Tibial nerve (tissue), 4 donors: ENCODE data around the gene CLPTM1. TPM values are rescaled to one million over a fixed set of nuclear protein-coding genes. Genes with fewer than 3 reads are reported as not detected.
A peak's percentile ranks its signal among the peaks of the same experiment; 100 is the strongest.
"Not testable (repeated sequence)": the region's sequence is repeated elsewhere in the genome, so short reads cannot be mapped to it uniquely, and the experiment has no call there.

Experiments used
- DNase-seq, 2 donors: peaks; one replicate each; pipeline ENCODE4 v3.0.0-alpha.2; 2019; ENCODE audit warnings: low spot score in 2 of 2
- H3K27ac ChIP-seq, 4 donors: fragments of 200-600 bp; sonication (generic) in 3 of 4; one replicate each; pipeline ENCODE4 v1.5.1; 2017 to 2019; ENCODE audit warnings: mild to moderate bottlenecking in 1 of 4
- H3K27me3 ChIP-seq, 2 donors: fragments of 200-600 bp; sonication (generic) in 1 of 2; one replicate each; pipeline versions ENCODE4 v1.5.1 to v1.6.0; 2017 to 2019
- H3K36me3 ChIP-seq, 3 donors: fragments of 200-600 bp; sonication (generic); one replicate each; pipeline ENCODE4 v1.5.1; 2018 to 2019
- H3K4me1 ChIP-seq, 4 donors: fragments of 200-600 bp; sonication (generic) in 3 of 4; one replicate each; pipeline ENCODE4 v1.5.1; 2017 to 2019
- H3K4me3 ChIP-seq, 4 donors: fragments of 200-600 bp; sonication (generic) in 3 of 4; one replicate each; pipeline ENCODE4 v1.5.1; 2017 to 2019; ENCODE audit warnings: mild to moderate bottlenecking in 1 of 4, moderate library complexity in 1 of 4
- H3K9me3 ChIP-seq, 4 donors: fragments of 200-600 bp; sonication (generic) in 3 of 4; one replicate each; pipeline ENCODE4 v1.5.1; 2017 to 2019
- CTCF ChIP-seq, 5 experiments: fragments of 200-600 bp in 3 of 5; fragments of 450-650 bp in 2 of 5; sonication (generic) in 3 of 5; IDR thresholded peaks; one replicate each; pipeline ENCODE4 v1.5.1; 2016 to 2019; ENCODE audit warnings: antibody characterized with exemption in 5 of 5, mild to moderate bottlenecking in 3 of 5, moderate library complexity in 2 of 5
- EP300 ChIP-seq, 2 donors: sonication (generic); formaldehyde crosslinking; IDR thresholded peaks; one replicate each; pipeline ENCODE4 v1.6.1; 2017; ENCODE audit warnings: antibody characterized with exemption in 2 of 2, mild to moderate bottlenecking in 1 of 2
- POLR2A ChIP-seq, 2 donors: fragments of 450-650 bp; IDR thresholded peaks; one replicate each; pipeline ENCODE4 v1.6.1; 2017; ENCODE audit warnings: antibody characterized with exemption in 2 of 2, mild to moderate bottlenecking in 2 of 2, moderate library complexity in 2 of 2
- WGBS, 2 donors: methylation state at CpG; one replicate each; pipeline ENCODE4 v1.1.5; 2018; 5-methylcytosine and 5-hydroxymethylcytosine counted together
- total RNA-seq, 4 donors: library from RNA; depleted of rRNA; stranded (reverse); fragments of >200 nt; gene quantifications; one replicate each; pipeline ENCODE4 v1.1.0, GENCODE V29; 2016

The CLPTM1 gene
- total RNA-seq, 4 donors from 2014 or later: 52.3 to 89.4 (median 74.5) TPM

DNA sequence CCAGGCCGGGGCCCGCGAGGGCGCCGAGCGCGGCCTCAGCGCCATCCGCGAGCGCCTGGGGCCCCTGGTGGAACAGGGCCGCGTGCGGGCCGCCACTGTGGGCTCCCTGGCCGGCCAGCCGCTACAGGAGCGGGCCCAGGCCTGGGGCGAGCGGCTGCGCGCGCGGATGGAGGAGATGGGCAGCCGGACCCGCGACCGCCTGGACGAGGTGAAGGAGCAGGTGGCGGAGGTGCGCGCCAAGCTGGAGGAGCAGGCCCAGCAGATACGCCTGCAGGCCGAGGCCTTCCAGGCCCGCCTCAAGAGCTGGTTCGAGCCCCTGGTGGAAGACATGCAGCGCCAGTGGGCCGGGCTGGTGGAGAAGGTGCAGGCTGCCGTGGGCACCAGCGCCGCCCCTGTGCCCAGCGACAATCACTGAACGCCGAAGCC is 46.3 kb upstream of the CLPTM1 start:
- Histone ChIP-seq H3K4me1 (peaks cover 0 to 52% (median 22%) of the 10 kb centered on the region in 4 donors), H3K27ac (no peak overlapping the region), H3K27me3 (peaks cover 0 to 24% of the 10 kb centered on the region in 2 donors), H3K4me3 (no peak overlapping the region), H3K9me3 (no peaks in the 10 kb centered on the region), H3K36me3 (no peaks in the 10 kb centered on the region)
- no peak for DNase-seq
- WGBS, 2 donors: 95 to 99% methylated on average over 32 to 44 of the region's 44 CpGs
- TF ChIP-seq CTCF (IDR thresholded peaks at IDR 0.05) (no peak), POLR2A (IDR thresholded peaks at IDR 0.05) (no peak), EP300 (IDR thresholded peaks at IDR 0.05) (no peak)

DNA sequence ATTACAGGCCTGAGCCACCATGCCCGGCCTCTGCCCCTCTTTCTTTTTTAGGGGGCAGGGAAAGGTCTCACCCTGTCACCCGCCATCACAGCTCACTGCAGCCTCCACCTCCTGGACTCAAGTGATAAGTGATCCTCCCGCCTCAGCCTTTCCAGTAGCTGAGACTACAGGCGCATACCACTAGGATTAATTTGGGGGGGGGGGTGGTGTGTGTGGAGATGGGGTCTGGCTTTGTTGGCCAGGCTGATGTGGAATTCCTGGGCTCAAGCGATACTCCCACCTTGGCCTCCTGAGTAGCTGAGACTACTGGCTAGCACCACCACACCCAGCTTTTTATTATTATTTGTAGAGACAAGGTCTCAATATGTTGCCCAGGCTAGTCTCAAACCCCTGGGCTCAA is 45.4 kb upstream of the CLPTM1 start:
- Histone ChIP-seq H3K9me3 (no peaks in the 10 kb centered on the region), H3K27ac (no peak overlapping the region), H3K4me1 (peaks cover 0 to 54% (median 25%) of the 10 kb centered on the region in 4 donors), H3K4me3 (no peak overlapping the region), H3K27me3 (peaks cover 0 to 24% of the 10 kb centered on the region in 2 donors), H3K36me3 (no peaks in the 10 kb centered on the region)
- TF ChIP-seq EP300 (IDR thresholded peaks at IDR 0.05) (no peak), POLR2A (IDR thresholded peaks at IDR 0.05) (no peak), CTCF (IDR thresholded peaks at IDR 0.05) (no peak)
- WGBS, 2 donors: 87 to 90% methylated on average over 5 of the region's 5 CpGs
- no peak for DNase-seq

DNA sequence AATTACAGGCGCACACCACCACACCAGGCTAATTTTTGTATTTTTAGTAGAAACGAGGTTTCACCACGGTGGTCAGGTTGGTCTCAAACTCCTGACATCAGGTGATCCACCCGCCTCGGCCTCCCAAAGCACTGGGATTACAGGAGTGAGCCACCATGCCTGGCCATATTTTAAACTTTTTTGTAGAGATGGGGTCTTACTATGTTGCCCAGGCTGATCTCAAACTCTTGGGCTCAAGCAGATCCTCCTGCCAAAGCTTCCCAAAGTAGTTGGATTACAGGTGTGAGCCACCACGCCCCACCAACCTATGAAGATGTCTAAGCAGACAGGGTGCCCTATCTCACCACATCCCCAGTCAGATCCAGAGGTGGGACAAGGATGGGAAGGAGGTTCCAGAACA is 43.3 kb upstream of the CLPTM1 start:
- WGBS, 2 donors: 83 to 89% methylated on average over 6 of the region's 6 CpGs
- not testable (repeated sequence) for H3K27ac ChIP-seq

GRCh38 chr19:44912854-44913253 is 42.3 kb upstream of the CLPTM1 start:
- 30 to 53% methylated on average over 6 of the region's 6 CpGs for WGBS, 2 donors
- DNase-seq: no peak
- Histone ChIP-seq H3K4me1 (peaks cover 0 to 45% (median 21%) of the 10 kb centered on the region in 4 donors), H3K9me3 (no peaks in the 10 kb centered on the region), H3K36me3 (no peaks in the 10 kb centered on the region), H3K4me3 (no peak overlapping the region), H3K27me3 (no peaks in the 10 kb centered on the region), H3K27ac (peak overlapping the region in 1 of 4 donors; percentile 62)
- no peak for TF ChIP-seq EP300 (IDR thresholded peaks at IDR 0.05)
- TF ChIP-seq POLR2A (IDR thresholded peaks at IDR 0.05): no peak
- TF ChIP-seq CTCF (IDR thresholded peaks at IDR 0.05): no peak

More for the DNA sequence above, 43.3 kb upstream of the CLPTM1 start:
- H3K9me3 ChIP-seq, H3K4me3 ChIP-seq, DNase-seq, H3K36me3 ChIP-seq, H3K27me3 ChIP-seq: not testable (repeated sequence)
- H3K4me1 ChIP-seq: peaks cover 0 to 45% (median 21%) of the 10 kb centered on the region in 4 donors

DNA sequence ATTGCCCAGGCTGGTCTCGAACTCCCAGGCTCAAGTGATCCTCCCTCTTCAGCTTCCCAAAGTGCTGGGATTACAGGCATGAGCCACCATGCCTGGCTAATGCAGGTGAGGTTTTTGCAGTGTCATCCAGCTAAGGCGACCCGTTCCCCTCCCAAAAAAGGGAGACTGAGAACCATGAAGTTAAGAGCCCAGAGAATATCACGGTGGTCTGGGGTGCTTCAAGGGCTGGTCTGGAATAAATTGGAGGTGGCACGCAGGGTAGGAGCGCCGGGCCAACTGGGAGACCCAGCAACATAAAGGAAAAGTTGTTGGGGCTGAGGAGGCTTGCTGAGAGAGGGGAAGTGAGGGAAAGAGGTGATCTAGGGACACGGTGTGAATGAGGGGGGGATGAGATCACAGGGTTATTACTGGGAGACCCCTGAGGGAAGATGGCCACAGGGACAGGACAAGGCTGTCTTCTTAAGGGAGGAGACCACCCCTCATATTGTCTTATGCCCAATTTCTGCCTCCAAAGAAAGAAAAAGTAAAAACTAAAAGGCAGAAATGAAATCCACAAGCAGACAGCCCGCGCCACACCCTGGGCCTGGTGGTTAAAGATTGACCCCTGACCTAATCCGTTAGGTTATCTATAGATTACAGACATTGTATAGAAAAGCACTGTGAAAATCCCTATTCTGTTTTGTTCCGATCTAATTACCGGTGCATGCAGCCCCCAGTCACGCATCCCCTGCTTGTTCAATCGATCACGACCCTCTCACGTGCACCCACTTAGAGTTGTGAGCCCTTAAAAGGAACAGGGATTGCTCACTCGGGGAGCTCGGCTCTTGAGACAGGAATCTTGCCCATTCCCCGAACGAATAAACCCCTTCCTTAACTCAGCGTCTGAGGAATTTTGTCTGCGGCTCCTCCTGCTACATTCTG is 41.4 kb upstream of the CLPTM1 start:
- H3K27me3 ChIP-seq, H3K36me3 ChIP-seq, H3K27ac ChIP-seq, H3K9me3 ChIP-seq, DNase-seq: not testable (repeated sequence)
- peaks cover 0 to 45% (median 21%) of the 10 kb centered on the region in 4 donors for H3K4me1 ChIP-seq
- peak overlapping the region in 2 of 4 donors; percentile 16 to 55 for H3K4me3 ChIP-seq
- 60 to 65% methylated on average over 23 of the region's 23 CpGs for WGBS, 2 donors

GRCh38 chr19:44914433-44915206 is 40.6 kb upstream of the CLPTM1 start, which contains the start of gene APOC1:
TSS of gene APOC1 (plus strand) at chr19:44914608. CDS start at chr19:44914892, 284 bp downstream.
- WGBS, 2 donors: 6 to 10% methylated on average over 27 to 28 of the region's 28 CpGs
- peak within 1 kb of the TSS in 2 of 4 donors; percentile 63 to 71 for H3K27ac ChIP-seq
- peak within 1 kb of the TSS; percentile 16 to 55 (median 44) for H3K4me3 ChIP-seq
- H3K36me3 ChIP-seq, H3K9me3 ChIP-seq, H3K27me3 ChIP-seq: not testable (repeated sequence)
- H3K4me1 ChIP-seq: peaks cover 0 to 45% (median 21%) of the 10 kb centered on the region in 4 donors
- DNase-seq: peak; percentile 72 to 81
